Upper lobe of right lung (tissue), 1 donor: Measurements from ENCODE around the gene C11orf58. TPM values are rescaled to one million over a fixed set of nuclear protein-coding genes. Genes with fewer than 3 reads are reported as not detected.

Experiments used
- ATAC-seq: fragments of 200-7000 bp; cut with Tn5 transposase; one replicate; pipeline ENCODE4 v1.9.1; 2020; ENCODE audit warnings: mild to moderate bottlenecking, moderate library complexity
- DNase-seq: peaks from one replicate; pipeline ENCODE4 v3.0.0-alpha.2; 2020
- H3K27ac ChIP-seq: fragments of 200-600 bp; one replicate; pipeline ENCODE4 v1.8.0; 2022
- H3K27me3 ChIP-seq: fragments of 200-600 bp; one replicate; pipeline ENCODE4 v1.8.0; 2022; ENCODE audit warnings: mild to moderate bottlenecking
- H3K36me3 ChIP-seq: fragments of 200-600 bp; one replicate; pipeline ENCODE4 v1.8.0; 2022
- H3K4me1 ChIP-seq: fragments of 200-600 bp; one replicate; pipeline ENCODE4 v1.8.0; 2022
- H3K4me3 ChIP-seq: fragments of 200-600 bp; one replicate; pipeline ENCODE4 v1.8.0; 2022; ENCODE audit warnings: mild to moderate bottlenecking
- H3K9me3 ChIP-seq: fragments of 200-600 bp; one replicate; pipeline ENCODE4 v1.8.0; 2022
- intact Hi-C: fragments of 100-400 bp; cut with DNase I; formaldehyde crosslinking; loops from one replicate; pipeline ENCODE4 v1.11.0; 2022
- total RNA-seq: library from RNA; stranded (reverse); fragmentation: NEBNext Ultra II Directional; extraction: Animal tissue kit (Norgen Biotek cat#: 25700); gene quantifications from one replicate; pipeline ENCODE4 v1.2.1, GENCODE V29; 2021
- TF ChIP-seq, protein P1 (sequence below): fragments of 200-600 bp; IDR thresholded peaks from one replicate; pipeline ENCODE4 v1.8.0; 2022; ENCODE audit warnings: antibody characterized with exemption
- donor health status: DM: no; HTN: yes; CAD: no; lungs with severe emphysema.

C11orf58 gene
- total RNA-seq, 1 donor from 2014 or later: 104 TPM

DNA sequence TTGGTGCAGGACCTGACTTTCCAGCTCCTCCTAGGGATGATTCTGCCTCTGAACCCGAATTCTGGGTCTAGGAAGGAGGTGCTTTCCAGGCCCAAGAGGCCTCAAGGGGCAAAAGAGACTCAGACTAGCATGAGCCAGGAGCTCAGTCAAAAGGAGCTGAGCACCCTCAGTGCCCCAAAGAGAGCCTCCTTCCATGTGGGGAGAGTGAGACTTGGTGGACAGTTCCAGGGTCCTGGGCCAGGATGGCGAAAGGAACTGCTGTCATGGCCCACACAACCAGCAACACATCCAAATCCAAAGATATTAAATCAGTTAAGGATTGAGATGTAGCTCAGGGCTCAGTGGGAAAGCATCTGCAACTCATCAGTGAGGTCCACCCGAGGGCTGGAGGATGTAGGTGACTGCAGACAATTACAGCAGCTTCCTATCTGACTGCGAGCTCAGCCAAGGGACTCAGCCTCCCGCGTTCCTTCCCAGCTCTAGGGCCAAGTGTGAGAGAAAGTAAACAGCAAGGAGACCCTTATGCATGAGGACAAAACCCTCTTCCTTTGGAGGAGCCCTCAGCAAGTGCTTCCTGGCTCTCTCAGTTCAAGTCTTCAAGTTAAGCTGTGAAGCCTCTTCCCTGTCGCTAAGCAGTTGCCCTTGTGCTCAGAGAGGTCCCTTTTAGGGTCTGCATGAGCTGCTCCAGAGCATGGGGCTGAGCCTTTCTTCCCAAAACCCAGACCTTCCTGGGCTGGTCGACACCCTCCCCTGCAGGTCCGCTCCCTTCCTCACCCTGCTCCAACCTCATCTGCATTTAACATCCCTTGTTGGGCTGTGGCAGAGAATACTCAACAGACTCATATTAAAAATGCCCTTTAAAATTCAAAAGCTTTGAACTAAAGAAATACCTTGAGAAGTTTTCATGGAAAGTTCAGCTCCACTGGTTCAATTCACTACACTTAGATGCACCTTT, 35.8 kb downstream of the C11orf58 start:
- intact Hi-C loops: no loop called here
- no peak overlapping the region for H3K27ac ChIP-seq
- no peaks in the 10 kb centered on the region for H3K9me3 ChIP-seq
- TF ChIP-seq, protein P1, sequence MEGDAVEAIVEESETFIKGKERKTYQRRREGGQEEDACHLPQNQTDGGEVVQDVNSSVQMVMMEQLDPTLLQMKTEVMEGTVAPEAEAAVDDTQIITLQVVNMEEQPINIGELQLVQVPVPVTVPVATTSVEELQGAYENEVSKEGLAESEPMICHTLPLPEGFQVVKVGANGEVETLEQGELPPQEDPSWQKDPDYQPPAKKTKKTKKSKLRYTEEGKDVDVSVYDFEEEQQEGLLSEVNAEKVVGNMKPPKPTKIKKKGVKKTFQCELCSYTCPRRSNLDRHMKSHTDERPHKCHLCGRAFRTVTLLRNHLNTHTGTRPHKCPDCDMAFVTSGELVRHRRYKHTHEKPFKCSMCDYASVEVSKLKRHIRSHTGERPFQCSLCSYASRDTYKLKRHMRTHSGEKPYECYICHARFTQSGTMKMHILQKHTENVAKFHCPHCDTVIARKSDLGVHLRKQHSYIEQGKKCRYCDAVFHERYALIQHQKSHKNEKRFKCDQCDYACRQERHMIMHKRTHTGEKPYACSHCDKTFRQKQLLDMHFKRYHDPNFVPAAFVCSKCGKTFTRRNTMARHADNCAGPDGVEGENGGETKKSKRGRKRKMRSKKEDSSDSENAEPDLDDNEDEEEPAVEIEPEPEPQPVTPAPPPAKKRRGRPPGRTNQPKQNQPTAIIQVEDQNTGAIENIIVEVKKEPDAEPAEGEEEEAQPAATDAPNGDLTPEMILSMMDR: no peak
- ATAC-seq: no peak
- H3K36me3 ChIP-seq: no peaks in the 10 kb centered on the region
- peak; percentile 36 for DNase-seq
- no peaks in the 10 kb centered on the region for H3K27me3 ChIP-seq
- no peak overlapping the region for H3K4me3 ChIP-seq
- no peaks in the 10 kb centered on the region for H3K4me1 ChIP-seq

DNA sequence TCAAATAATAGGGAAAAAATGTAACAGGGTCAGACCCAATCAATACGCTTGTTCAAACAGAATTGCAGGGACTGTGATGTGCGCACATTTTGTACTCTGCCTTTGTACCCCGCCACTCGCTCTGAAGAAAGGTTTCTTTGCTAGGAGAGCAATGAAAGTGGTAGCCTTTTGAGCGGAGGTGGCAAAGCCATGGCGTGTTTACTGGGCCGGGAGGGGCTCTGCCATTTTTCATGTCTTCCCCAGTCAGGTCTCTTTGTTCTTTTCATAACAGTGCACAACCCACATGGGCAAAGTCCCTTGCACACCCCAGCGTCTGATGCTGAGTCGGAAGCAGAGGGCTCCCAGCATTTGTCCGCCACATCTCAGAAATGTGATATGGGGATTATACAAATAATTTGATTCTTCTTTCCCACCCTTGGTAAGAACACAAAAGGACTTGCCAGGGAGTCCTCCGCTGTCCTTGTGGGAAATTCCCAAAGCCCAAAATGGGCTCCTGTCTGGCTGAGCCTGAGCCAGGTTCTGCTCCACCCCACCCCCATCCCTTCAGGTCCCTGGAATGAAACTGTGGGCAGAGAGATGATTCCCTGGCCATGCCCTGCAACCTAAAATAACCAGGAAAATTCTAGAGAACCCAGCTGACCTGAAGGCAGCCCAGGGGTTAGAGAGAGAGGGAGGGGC, 36.6 kb downstream of the C11orf58 start:
- TF ChIP-seq, protein P1: no peak
- peak; percentile 16 for DNase-seq
- no peak for ATAC-seq
- Histone ChIP-seq H3K4me3 (no peak overlapping the region), H3K36me3 (no peaks in the 10 kb centered on the region), H3K4me1 (no peaks in the 10 kb centered on the region), H3K27ac (no peak overlapping the region), H3K27me3 (no peaks in the 10 kb centered on the region), H3K9me3 (no peaks in the 10 kb centered on the region)
- intact Hi-C loops: no loop called here

DNA sequence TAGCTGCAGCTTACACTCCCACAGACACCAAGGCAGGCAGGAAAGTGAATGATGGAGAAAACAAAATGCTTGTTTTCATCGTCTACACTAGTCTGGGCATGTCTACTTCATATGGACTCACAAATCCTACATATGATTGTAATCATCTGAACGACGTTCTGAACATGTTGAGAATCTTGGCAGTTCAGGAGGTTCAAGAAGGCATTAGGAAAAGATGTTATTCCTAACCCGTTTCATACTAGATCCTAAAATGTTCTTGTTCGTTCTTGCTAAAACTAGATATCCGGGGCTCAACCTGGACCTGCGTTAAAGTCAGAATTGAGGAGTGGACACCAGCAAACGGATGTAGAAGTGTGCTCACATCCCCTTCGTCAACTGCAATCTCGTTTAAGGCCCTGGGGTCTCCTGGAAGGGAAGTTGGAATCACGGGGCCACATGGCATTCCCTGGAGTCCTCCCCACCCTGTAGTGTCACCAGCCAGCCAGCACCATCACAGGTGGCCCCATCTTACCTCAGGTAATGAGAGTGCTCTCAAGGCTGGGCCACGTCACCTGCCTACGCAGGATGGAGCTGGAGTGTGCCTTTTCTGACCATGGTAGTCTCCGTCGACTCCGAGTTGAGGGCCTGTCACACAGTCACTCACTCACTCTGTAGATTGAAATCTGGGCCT, 37.3 kb downstream of the C11orf58 start:
- H3K27me3 ChIP-seq: no peaks in the 10 kb centered on the region
- H3K27ac ChIP-seq: no peak overlapping the region
- intact Hi-C loops: no loop called here
- no peak overlapping the region for H3K4me3 ChIP-seq
- no peaks in the 10 kb centered on the region for H3K9me3 ChIP-seq
- ATAC-seq (no peak), DNase-seq (peak; percentile 25)
- TF ChIP-seq, protein P1: no peak
- H3K4me1 ChIP-seq: no peaks in the 10 kb centered on the region
- no peaks in the 10 kb centered on the region for H3K36me3 ChIP-seq

DNA sequence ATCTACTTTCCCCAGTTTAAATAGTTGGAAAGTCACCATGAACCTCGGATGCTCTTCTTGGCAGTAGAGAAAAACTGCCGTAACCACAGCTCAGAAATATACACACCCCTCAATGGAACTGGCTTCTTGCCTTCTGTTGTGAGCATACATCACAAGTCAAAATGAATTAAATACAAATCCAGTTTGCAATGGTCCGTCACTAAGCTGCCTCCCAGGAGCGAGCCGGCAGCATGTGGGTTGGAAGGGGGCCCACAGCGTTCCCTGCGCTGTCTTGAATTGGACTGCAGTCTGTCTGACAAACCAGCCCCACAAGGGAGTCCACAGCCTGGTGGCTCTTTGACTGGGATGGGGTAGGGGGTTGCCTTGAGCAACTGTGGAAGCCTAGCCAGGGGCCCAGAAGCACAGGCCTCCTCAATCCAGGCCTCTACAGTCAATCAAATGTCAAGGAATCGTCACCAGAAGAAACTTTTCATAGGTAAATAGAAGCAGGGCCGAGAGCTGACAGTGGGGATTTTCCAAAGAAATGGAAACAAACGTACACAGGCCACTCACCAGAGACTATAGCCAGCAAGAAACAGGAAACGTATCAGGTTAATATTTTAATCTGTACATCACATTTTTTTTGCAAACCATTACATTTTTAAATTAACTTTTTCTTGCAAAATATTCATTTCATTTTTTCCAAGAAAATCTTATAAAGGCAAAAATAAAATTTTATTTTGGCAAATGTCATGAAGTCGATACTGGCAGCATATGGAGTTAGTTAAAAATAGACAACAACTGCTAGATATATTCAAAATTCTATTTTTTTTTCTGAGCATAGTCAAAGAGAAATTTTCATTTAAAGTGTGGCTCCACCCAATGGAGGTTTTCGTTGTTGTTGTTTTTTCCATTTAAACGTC, 38.5 kb downstream of the C11orf58 start:
- Histone ChIP-seq H3K4me1 (no peaks in the 10 kb centered on the region), H3K9me3 (no peaks in the 10 kb centered on the region), H3K36me3 (no peaks in the 10 kb centered on the region), H3K27me3 (no peaks in the 10 kb centered on the region), H3K4me3 (no peak overlapping the region), H3K27ac (no peak overlapping the region)
- DNase-seq: peak; percentile 31
- intact Hi-C loops: no loop called here
- ATAC-seq: no peak
- TF ChIP-seq, protein P1: no peak

DNA sequence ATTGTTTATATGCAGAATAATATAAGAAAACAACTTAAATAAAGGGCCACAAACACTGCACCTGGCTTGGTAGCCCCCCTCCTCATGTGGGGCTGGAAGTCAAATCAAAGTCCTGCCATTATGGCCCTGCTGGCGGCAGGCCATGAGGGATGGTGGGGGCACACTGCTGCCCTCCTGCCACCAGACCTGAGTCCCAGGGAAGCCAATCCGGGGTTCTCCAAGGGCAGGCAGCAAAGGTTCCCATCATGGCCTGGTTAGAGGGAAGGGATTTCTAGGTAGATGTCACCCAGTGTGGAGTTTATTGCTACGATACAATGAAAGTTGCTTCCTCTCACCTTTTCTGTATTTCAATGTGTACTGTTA, 39.1 kb downstream of the C11orf58 start:
- no peaks in the 10 kb centered on the region for H3K9me3 ChIP-seq
- no peak overlapping the region for H3K27ac ChIP-seq
- no peak overlapping the region for H3K4me3 ChIP-seq
- no peaks in the 10 kb centered on the region for H3K4me1 ChIP-seq
- TF ChIP-seq, protein P1: no peak
- DNase-seq (peak; percentile 33), ATAC-seq (no peak)
- intact Hi-C loops: no loop called here
- no peaks in the 10 kb centered on the region for H3K27me3 ChIP-seq
- no peaks in the 10 kb centered on the region for H3K36me3 ChIP-seq
